ENCODE results near the gene SNCB. TPM values are rescaled to one million over a fixed set of nuclear protein-coding genes. Genes with fewer than 3 reads are reported as not detected.
"Not testable (repeated sequence)": the region's sequence is repeated elsewhere in the genome, so short reads cannot be mapped to it uniquely, and the experiment has no call there.

SNCB gene
- total RNA-seq, 2 experiments from 2014 or later, result not detected

DNA sequence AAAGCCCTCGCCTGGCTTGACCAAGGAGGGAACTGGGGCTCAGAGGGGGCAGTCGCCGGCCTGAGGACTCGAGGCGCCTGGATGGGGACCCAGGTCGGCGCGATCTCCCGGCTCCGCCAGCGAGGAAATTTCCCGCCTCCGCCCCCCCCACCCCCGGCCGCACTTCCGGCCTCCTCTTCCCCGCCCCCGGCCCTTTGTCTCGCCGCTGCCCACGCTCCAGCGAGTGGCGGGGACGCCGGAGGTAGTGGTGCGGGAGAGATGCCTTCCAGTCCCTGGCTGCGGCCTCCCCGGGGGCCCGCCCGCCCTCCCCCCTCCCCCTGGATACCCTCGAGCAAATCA lies 19.9 kb downstream of the SNCB start:
- CTCF ChIA-PET, result interaction anchor here (0.6 kb wide), 1 partner anchor 67 kb away, joined by 3 read pairs; no protein-coding TSS in a partner anchor
- POLR2A ChIA-PET, result no interaction called here

GRCh38 chr5:176609724-176610434 lies 20.5 kb downstream of the SNCB start, which contains the start of gene GPRIN1:
Gene GPRIN1, minus strand, starts transcription at chr5:176610156. Its CDS starts 10,322 bp downstream, at chr5:176599834.
- DNase-seq, result peak; percentile 66
- H3K27me3 Mint-ChIP-seq, result peaks cover 32% of the 10 kb centered on the region
- H3K4me1 Mint-ChIP-seq, result peaks cover 13% of the 10 kb centered on the region
- H3K27ac Mint-ChIP-seq, result peak within 1 kb of the TSS; percentile 65
- CTCF ChIA-PET, result interaction anchor here (0.6 to 1.8 kb wide), 2 partner anchors 37 to 66 kb away, joined by 3 to 5 read pairs; no protein-coding TSS in a partner anchor
- POLR2A ChIA-PET, result interaction anchor here (0.6 kb wide), 1 partner anchor 194 kb away, joined by 3 read pairs; no protein-coding TSS in a partner anchor
- H3K4me3 Mint-ChIP-seq, result peak within 1 kb of the TSS; percentile 92
- H3K36me3 Mint-ChIP-seq (ENCODE audit: low read depth), result peaks cover 3% of the 10 kb centered on the region
- no peaks in the 10 kb centered on the region for H3K9me3 Mint-ChIP-seq

More for the DNA sequence above, 19.9 kb downstream of the SNCB start:
- peaks cover 13% of the 10 kb centered on the region for H3K4me1 Mint-ChIP-seq
- no peak overlapping the region for H3K27ac Mint-ChIP-seq
- no peak for DNase-seq
- H3K27me3 Mint-ChIP-seq, result peaks cover 36% of the 10 kb centered on the region
- H3K9me3 Mint-ChIP-seq, result no peaks in the 10 kb centered on the region
- peak overlapping the region; percentile 70 for H3K4me3 Mint-ChIP-seq
- H3K36me3 Mint-ChIP-seq (ENCODE audit: low read depth), result peaks cover 3% of the 10 kb centered on the region

- Mint-ChIP-seq H3K9me3 (no peaks in the 10 kb centered on the region), H3K27ac (peak overlapping the region; percentile 65), H3K27me3 (peaks cover 30% of the 10 kb centered on the region), H3K4me3 (peak overlapping the region; percentile 92), H3K36me3 (ENCODE audit: low read depth) (peaks cover 3% of the 10 kb centered on the region), H3K4me1 (peaks cover 13% of the 10 kb centered on the region)
- DNase-seq, result no peak
- ChIA-PET CTCF (interaction anchor here (1.8 kb wide), 1 partner anchor 36 kb away, joined by 5 read pairs; no protein-coding TSS in a partner anchor), POLR2A (interaction anchor here (0.6 kb wide), 1 partner anchor 194 kb away, joined by 3 read pairs; no protein-coding TSS in a partner anchor)
Measured at GRCh38 chr5:176608937-176609723, 21.2 kb downstream of the SNCB start.

DNA sequence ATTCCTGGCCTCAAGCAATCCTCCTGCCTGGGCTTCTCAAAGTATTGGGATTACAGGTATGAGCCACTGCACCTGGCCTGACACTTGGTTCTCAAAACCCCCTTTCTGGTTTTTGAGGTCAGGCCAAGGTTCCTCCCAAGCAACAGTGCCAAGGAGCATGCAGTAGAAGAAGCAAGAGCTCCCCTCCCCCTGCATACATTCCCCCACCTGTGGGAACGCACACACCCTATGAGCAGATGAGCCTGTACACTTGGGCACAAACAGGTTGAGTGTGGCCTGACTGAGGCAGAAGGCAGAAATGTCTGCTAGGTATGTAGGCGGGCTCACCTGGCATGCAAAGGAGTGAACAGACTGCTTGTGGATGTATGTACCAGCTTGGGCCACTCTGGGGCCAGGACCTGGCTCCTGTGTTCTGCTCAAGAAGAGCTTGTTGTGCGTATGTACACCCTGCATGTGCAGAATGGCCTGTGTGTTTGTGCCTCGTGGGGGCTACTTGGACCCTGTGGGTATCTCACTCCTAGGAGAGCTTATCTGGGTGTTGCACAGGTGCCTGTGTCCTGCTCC lies 22.1 kb downstream of the SNCB start:
- ChIA-PET POLR2A (no interaction called here), CTCF (interaction anchor here (1.2 to 1.8 kb wide), 2 partner anchors 35 to 879 kb away, joined by 4 to 5 read pairs; no protein-coding TSS in a partner anchor)
- peaks cover 13% of the 10 kb centered on the region for H3K4me1 Mint-ChIP-seq
- H3K36me3 Mint-ChIP-seq (ENCODE audit: low read depth), result peaks cover 3% of the 10 kb centered on the region
- no peak for DNase-seq
- peaks cover 25% of the 10 kb centered on the region for H3K27me3 Mint-ChIP-seq
- peak overlapping the region; percentile 92 for H3K4me3 Mint-ChIP-seq
- no peaks in the 10 kb centered on the region for H3K9me3 Mint-ChIP-seq
- H3K27ac Mint-ChIP-seq, result no peak overlapping the region

GRCh38 chr5:176606875-176607274 lies 23.5 kb downstream of the SNCB start:
- H3K27ac Mint-ChIP-seq, result no peak overlapping the region
- CTCF ChIA-PET, result interaction anchor here (1.4 kb wide), 1 partner anchor 14 kb away, joined by 4 read pairs; no protein-coding TSS in a partner anchor

DNA sequence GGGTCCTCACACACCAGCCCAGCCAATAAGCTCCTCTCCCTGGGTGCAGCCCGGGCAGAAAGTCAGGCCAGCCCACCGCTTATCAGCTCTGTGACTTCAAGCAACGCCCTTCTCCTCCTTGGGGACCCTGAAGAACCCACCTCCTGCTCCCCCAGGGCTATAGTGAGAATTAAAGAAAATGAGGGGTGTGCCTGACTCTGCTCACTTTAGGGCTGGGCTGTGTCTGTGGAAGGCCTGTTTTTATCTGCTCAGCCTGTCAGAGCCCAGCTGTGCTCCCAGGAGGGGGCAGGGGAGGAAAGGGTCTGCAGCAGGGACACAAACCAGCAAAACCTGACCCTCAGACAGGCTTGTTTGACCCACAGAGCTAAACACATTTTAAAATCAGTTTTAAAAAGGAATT lies 24.3 kb downstream of the SNCB start:
- H3K4me1 Mint-ChIP-seq, result peaks cover 10% of the 10 kb centered on the region
- peaks cover 11% of the 10 kb centered on the region for H3K27me3 Mint-ChIP-seq
- no peak overlapping the region for H3K4me3 Mint-ChIP-seq
- no peak for DNase-seq
- ChIA-PET CTCF (interaction anchor here (0.7 to 1.4 kb wide), 2 partner anchors 15 to 1028 kb away, joined by 3 to 4 read pairs; no protein-coding TSS in a partner anchor), POLR2A (interaction anchor here (1.3 kb wide), 1 partner anchor 69 kb away, joined by 3 read pairs; the partner anchor contains the start of gene RNF44)
- no peak overlapping the region for H3K27ac Mint-ChIP-seq
- no peaks in the 10 kb centered on the region for H3K9me3 Mint-ChIP-seq
- peaks cover 3% of the 10 kb centered on the region for H3K36me3 Mint-ChIP-seq (ENCODE audit: low read depth)

More at GRCh38 chr5:176606875-176607274, 23.5 kb downstream of the SNCB start:
- peaks cover 13% of the 10 kb centered on the region for H3K4me1 Mint-ChIP-seq
- POLR2A ChIA-PET, result interaction anchor here (1.3 kb wide), 1 partner anchor 70 kb away, joined by 3 read pairs; the partner anchor contains the start of gene RNF44
- peaks cover 3% of the 10 kb centered on the region for H3K36me3 Mint-ChIP-seq (ENCODE audit: low read depth)
- peaks cover 17% of the 10 kb centered on the region for H3K27me3 Mint-ChIP-seq
- no peaks in the 10 kb centered on the region for H3K9me3 Mint-ChIP-seq
- DNase-seq, result no peak
- H3K4me3 Mint-ChIP-seq, result no peak overlapping the region

- DNase-seq, result no peak
- Mint-ChIP-seq H3K27ac (no peak overlapping the region), H3K36me3 (ENCODE audit: low read depth) (no peaks in the 10 kb centered on the region), H3K4me1 (peaks cover 5% of the 10 kb centered on the region), H3K4me3 (no peak overlapping the region), H3K27me3 (peaks cover 6% of the 10 kb centered on the region), H3K9me3 (no peaks in the 10 kb centered on the region)
- ChIA-PET CTCF (no interaction called here), POLR2A (no interaction called here)
Measured at GRCh38 chr5:176603091-176603490, 27.2 kb downstream of the SNCB start.

- CTCF ChIA-PET, result no interaction called here
- no peak for DNase-seq
- Mint-ChIP-seq H3K27ac (no peak overlapping the region), H3K4me3 (no peak overlapping the region), H3K36me3 (ENCODE audit: low read depth) (no peaks in the 10 kb centered on the region), H3K4me1 (peaks cover 5% of the 10 kb centered on the region), H3K27me3 (peaks cover 6% of the 10 kb centered on the region), H3K9me3 (no peaks in the 10 kb centered on the region)
- POLR2A ChIA-PET, result no interaction called here
Measured at GRCh38 chr5:176601901-176602482, 28.3 kb downstream of the SNCB start.

GRCh38 chr5:176599749-176600430 lies 30.4 kb downstream of the SNCB start:
- H3K9me3 Mint-ChIP-seq; H3K4me1 Mint-ChIP-seq; H3K4me3 Mint-ChIP-seq; H3K36me3 Mint-ChIP-seq (ENCODE audit: low read depth); H3K27me3 Mint-ChIP-seq; CTCF ChIA-PET; DNase-seq: not testable (repeated sequence)
- POLR2A ChIA-PET, result interaction anchor here (0.7 kb wide), 1 partner anchor 57 kb away, joined by 3 read pairs; no protein-coding TSS in a partner anchor
- H3K27ac Mint-ChIP-seq, result peak overlapping the region; percentile 67

DNA sequence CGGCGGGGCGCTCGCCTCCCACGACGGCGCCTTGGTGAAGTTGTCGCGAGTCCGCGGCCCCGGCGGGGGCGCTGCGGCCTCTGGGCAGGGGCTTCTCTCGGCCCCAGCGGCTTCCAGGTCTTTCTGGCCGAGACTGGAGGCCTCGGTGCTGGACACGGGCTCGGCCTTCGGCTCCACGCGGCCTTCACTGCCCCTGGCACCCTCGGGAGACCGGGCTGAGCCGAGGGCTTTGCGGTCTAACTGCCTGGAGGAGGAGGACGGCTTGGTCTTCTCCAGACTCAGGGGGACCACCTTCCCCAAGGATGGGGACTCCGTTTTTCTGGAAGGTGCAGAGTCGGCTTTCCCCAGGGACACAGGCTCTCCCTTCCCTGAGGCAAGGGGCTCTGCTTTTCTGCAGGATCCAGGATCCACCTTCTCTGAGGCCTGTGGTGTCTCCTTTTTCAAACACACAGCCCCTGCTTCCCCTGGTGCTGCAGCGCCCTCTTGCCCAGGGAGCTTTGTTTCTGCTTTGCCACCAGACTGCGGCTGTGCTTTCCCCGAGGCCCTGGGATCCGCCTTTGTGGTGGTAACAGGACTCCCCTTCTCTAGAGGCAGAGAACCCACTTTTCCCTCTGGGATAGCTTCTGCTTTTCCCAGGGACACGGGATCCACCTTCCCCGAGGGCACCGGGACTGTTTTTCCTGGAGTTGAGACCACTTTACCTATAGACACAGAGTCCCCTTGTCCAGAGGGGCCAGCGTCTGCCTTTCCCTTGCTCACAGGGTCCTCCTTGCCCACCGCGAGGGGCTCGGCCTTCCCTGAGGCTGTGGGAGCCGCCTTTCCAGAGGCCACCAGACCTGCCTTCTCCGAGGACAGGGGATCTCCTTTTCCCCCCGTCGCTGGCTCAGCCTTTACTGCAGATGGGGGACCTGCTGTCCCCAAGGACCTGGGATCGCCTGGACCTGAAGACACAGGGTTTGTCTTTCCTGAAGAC lies 32.6 kb downstream of the SNCB start:
- Mint-ChIP-seq H3K36me3 (ENCODE audit: low read depth) (no peaks in the 10 kb centered on the region), H3K4me3 (no peak overlapping the region), H3K27me3 (peaks cover 1% of the 10 kb centered on the region), H3K4me1 (peaks cover 10% of the 10 kb centered on the region), H3K27ac (no peak overlapping the region), H3K9me3 (peaks cover 3% of the 10 kb centered on the region)
- DNase-seq, result no peak
- POLR2A ChIA-PET, result interaction anchor here (1.6 kb wide), 1 partner anchor 182 kb away, joined by 6 read pairs; the partner anchor contains the start of gene CLTB
- CTCF ChIA-PET, result interaction anchor here (1.1 to 1.8 kb wide), 5 partner anchors 19 to 868 kb away, joined by 3 to 4 read pairs (median 4); partner anchors contain the start of gene CLTB
